HepG2 (cell line): ENCODE measurements around the gene AHCYL2. TPM values are rescaled to one million over a fixed set of nuclear protein-coding genes. Genes with fewer than 3 reads are reported as not detected.

Experiments used
- ARID3A ChIP-seq: IDR thresholded peaks from 2 replicates; pipeline ENCODE4 v1.6.1; 2012; ENCODE audit warnings: low read depth, low read length, improper control_type of control experiment
- ARID4A ChIP-seq: sonication (generic); formaldehyde crosslinking; IDR thresholded peaks from 2 replicates; pipeline ENCODE4 v1.5.0; 2020; ENCODE audit warnings: mild to moderate bottlenecking, missing genetic modification reagents, borderline replicate concordance
- FOXK2 ChIP-seq: fragments of 450-650 bp; IDR thresholded peaks from 2 replicates; pipeline ENCODE4 v1.6.1; 2016
- IKZF1 ChIP-seq: fragments of 450-650 bp; IDR thresholded peaks from 2 replicates; pipeline ENCODE4 v1.7.1; 2016
- KLF12 ChIP-seq: sonication (generic); formaldehyde crosslinking; IDR thresholded peaks from 2 replicates; pipeline ENCODE4 v1.4.0; 2020; ENCODE audit warnings: missing genetic modification reagents, borderline replicate concordance
- KLF13 ChIP-seq: sonication (generic); formaldehyde crosslinking; IDR thresholded peaks from 2 replicates; pipeline ENCODE4 v1.4.0; 2020; ENCODE audit warnings: mild to moderate bottlenecking, missing genetic modification reagents
- MAZ ChIP-seq, 2 experiments: sonication (generic) in 1 of 2; formaldehyde crosslinking in 1 of 2; IDR thresholded peaks; 2 replicates each; pipeline versions ENCODE4 v1.5.0 to v1.6.1; 2012 to 2020; ENCODE audit warnings: low read depth in 2 of 2, mild to moderate bottlenecking in 2 of 2, borderline replicate concordance in 1 of 2, improper control_type of control experiment in 1 of 2, low read length in 1 of 2, missing genetic modification reagents in 1 of 2, moderate library complexity in 1 of 2
- MBD4 ChIP-seq: IDR thresholded peaks from 2 replicates; pipeline ENCODE4 v1.6.1; 2012; ENCODE audit warnings: low read length, inconsistent platforms, borderline replicate concordance
- PAF1 ChIP-seq: IDR thresholded peaks from 2 replicates; pipeline ENCODE4 v1.6.1; 2016; ENCODE audit warnings: missing genetic modification reagents, missing compliant biosample characterization
- PAX8 ChIP-seq: sonication (generic); formaldehyde crosslinking; IDR thresholded peaks from 2 replicates; pipeline ENCODE4 v1.8.0; 2022; ENCODE audit warnings: mild to moderate bottlenecking, missing genetic modification reagents, borderline replicate concordance
- SIN3B ChIP-seq: fragments of 150-350 bp; IDR thresholded peaks from 2 replicates; pipeline ENCODE4 v1.6.1; 2014; ENCODE audit warnings: low read length
- TCF7 ChIP-seq: sonication (generic); IDR thresholded peaks from 2 replicates; pipeline ENCODE4 v1.6.1; 2016; ENCODE audit warnings: antibody characterized with exemption, low read depth
- THRA ChIP-seq: sonication (generic); formaldehyde crosslinking; IDR thresholded peaks from 2 replicates; pipeline ENCODE4 v1.4.0; 2020; ENCODE audit warnings: missing genetic modification reagents, borderline replicate concordance
- ZBTB38 ChIP-seq: sonication (generic); formaldehyde crosslinking; IDR thresholded peaks from 2 replicates; pipeline ENCODE4 v1.5.1; 2020; ENCODE audit warnings: mild to moderate bottlenecking, missing genetic modification reagents
- ZC3H13 ChIP-seq: sonication (generic); formaldehyde crosslinking; IDR thresholded peaks from 2 replicates; pipeline ENCODE4 v1.8.1; 2023; ENCODE audit warnings: mild to moderate bottlenecking, missing genetic modification reagents, moderate library complexity
- ZNF180 ChIP-seq: sonication (generic); formaldehyde crosslinking; IDR thresholded peaks from 2 replicates; pipeline ENCODE4 v1.4.0; 2020; ENCODE audit warnings: low read depth, missing genetic modification reagents, borderline replicate concordance
- ZNF253 ChIP-seq: sonication (generic); formaldehyde crosslinking; IDR thresholded peaks from 2 replicates; pipeline ENCODE4 v1.8.0; 2022; ENCODE audit warnings: mild to moderate bottlenecking, missing genetic modification reagents, borderline replicate concordance
- ZNF292 ChIP-seq: sonication (generic); formaldehyde crosslinking; IDR thresholded peaks from 2 replicates; pipeline ENCODE4 v1.8.1; 2022; ENCODE audit warnings: mild to moderate bottlenecking, low read depth, missing genetic modification reagents, borderline replicate concordance
- ZNF354B ChIP-seq: sonication (generic); formaldehyde crosslinking; IDR thresholded peaks from 2 replicates; pipeline ENCODE4 v1.8.0; 2022; ENCODE audit warnings: mild to moderate bottlenecking, missing genetic modification reagents
- ZNF512 ChIP-seq: sonication (generic); formaldehyde crosslinking; IDR thresholded peaks from 2 replicates; pipeline ENCODE4 v1.4.0; 2020; ENCODE audit warnings: mild to moderate bottlenecking, missing genetic modification reagents
- ZNF746 ChIP-seq: sonication (generic); formaldehyde crosslinking; IDR thresholded peaks from 2 replicates; pipeline ENCODE4 v1.8.0; 2022; ENCODE audit warnings: mild to moderate bottlenecking, missing genetic modification reagents
- polyA plus RNA-seq, 8 experiments: library from polyadenylated mRNA; depleted of rRNA in 3 of 8; stranded (reverse) in 7 of 8; unstranded in 1 of 8; fragments of >200 nt; fragmentation: Illumina TruSeq in 4 of 8; extraction: Trizol in 4 of 8; gene quantifications; 2 replicates each; pipeline versions ENCODE4 v1.2.1 to v1.2.3, GENCODE V29; 2011 to 2016; ENCODE audit warnings: low read depth in 4 of 8, missing spikeins in 1 of 8, mixed read lengths in 1 of 8; ENCODE audit not compliant: insufficient read depth in 1 of 8
- total RNA-seq, 5 experiments: library from RNA; depleted of rRNA; stranded (reverse); fragments of >200 nt; fragmentation: Illumina TruSeq; extraction: Trizol; gene quantifications; 2 replicates each; pipeline ENCODE4 v1.2.3, GENCODE V29; 2016; ENCODE audit warnings: low read depth in 1 of 5

The AHCYL2 gene
- total and polyA plus RNA-seq, 2 of the 13 experiments (the other 11 are each of a cell fraction or from before 2014, with no cell fraction given): 9.5 to 14.7 TPM

- TF ChIP-seq ARID4A (no peak), PAX8 (CRISPR knock-in tag) (no peak; the same call in 1 of the 2 replicates), ZNF180 (CRISPR knock-in tag) (no peak), KLF12 (CRISPR knock-in tag) (no peak), ZNF746 (CRISPR knock-in tag) (no peak), ZNF354B (CRISPR knock-in tag) (no peak), ZNF512 (CRISPR knock-in tag) (no peak), ZBTB38 (no peak), MBD4 (no peak), SIN3B (no peak), KLF13 (CRISPR knock-in tag) (no peak), IKZF1 (no peak), ZNF253 (CRISPR knock-in tag) (no peak), THRA (CRISPR knock-in tag) (no peak), TCF7 (no peak), ZC3H13 (CRISPR knock-in tag) (peak; percentile 55; the same call in 1 of the 2 replicates), FOXK2 (no peak), ZNF292 (CRISPR knock-in tag) (no peak), ARID3A (no peak), MAZ (IDR thresholded peaks at IDR 0.05; ENCODE audit: borderline replicate concordance, low read depth, low read length) (no peak), MAZ (CRISPR knock-in tag; IDR thresholded peaks at IDR 0.05; ENCODE audit: low read depth) (peak; percentile 53; the same call in 1 of the 2 replicates), PAF1 (CRISPR knock-in tag) (no peak)
Observed at GRCh38 chr7:129188892-129189660, 35.8 kb upstream of the AHCYL2 start (continued).
